SU-DHL-6 (cell line): ENCODE results near the gene MYH11.

ENCODE experiments used
- CTCF ChIP-seq: fragments of 200-600 bp; sonication (generic); IDR thresholded peaks from one replicate; pipeline ENCODE4 v1.5.1; 2017; ENCODE audit warnings: antibody characterized with exemption, mild to moderate bottlenecking, low read length, moderate library complexity; ENCODE audit not compliant: insufficient read depth, poor library complexity, severe bottlenecking
- EZH2phosphoT487 ChIP-seq: fragments of 200-600 bp; sonication (generic), shearing (Covaris generic); conservative IDR thresholded peaks from 2 replicates; pipeline ENCODE4 v1.6.1; 2018; ENCODE audit warnings: mild to moderate bottlenecking, antibody characterized with exemption, low read length, moderate library complexity, mixed read lengths

GRCh38 chr16:15653227-15653626, 203.6 kb downstream of the MYH11 start:
- TF ChIP-seq CTCF = no peak
- TF ChIP-seq EZH2phosphoT487 = no peak
